Measurements from ENCODE around the gene CASQ2. TPM values are rescaled to one million over a fixed set of nuclear protein-coding genes. Genes with fewer than 3 reads are reported as not detected.

The CASQ2 gene
- total RNA-seq, 1 donor: not detected

GRCh38 chr1:115677565-115677964, 90.9 kb downstream of the CASQ2 start:
- DNase-seq (ENCODE audit: low read depth): no peak
- H3K4me3 ChIP-seq (ENCODE audit: low read depth, low read length): no peak overlapping the region
- TF ChIP-seq, protein P1, sequence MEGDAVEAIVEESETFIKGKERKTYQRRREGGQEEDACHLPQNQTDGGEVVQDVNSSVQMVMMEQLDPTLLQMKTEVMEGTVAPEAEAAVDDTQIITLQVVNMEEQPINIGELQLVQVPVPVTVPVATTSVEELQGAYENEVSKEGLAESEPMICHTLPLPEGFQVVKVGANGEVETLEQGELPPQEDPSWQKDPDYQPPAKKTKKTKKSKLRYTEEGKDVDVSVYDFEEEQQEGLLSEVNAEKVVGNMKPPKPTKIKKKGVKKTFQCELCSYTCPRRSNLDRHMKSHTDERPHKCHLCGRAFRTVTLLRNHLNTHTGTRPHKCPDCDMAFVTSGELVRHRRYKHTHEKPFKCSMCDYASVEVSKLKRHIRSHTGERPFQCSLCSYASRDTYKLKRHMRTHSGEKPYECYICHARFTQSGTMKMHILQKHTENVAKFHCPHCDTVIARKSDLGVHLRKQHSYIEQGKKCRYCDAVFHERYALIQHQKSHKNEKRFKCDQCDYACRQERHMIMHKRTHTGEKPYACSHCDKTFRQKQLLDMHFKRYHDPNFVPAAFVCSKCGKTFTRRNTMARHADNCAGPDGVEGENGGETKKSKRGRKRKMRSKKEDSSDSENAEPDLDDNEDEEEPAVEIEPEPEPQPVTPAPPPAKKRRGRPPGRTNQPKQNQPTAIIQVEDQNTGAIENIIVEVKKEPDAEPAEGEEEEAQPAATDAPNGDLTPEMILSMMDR (IDR thresholded peaks at IDR 0.05; ENCODE audit: insufficient read depth, low read depth, low read length): peak; percentile 17

- H3K4me3 ChIP-seq (ENCODE audit: low read depth, low read length): no peak overlapping the region
- TF ChIP-seq, protein P1 (IDR thresholded peaks at IDR 0.05; ENCODE audit: insufficient read depth, low read depth, low read length): no peak
- no peak for DNase-seq (ENCODE audit: low read depth)
Measured at GRCh38 chr1:115677182-115677555, 91.3 kb downstream of the CASQ2 start.

GRCh38 chr1:115676498-115677181, 91.9 kb downstream of the CASQ2 start:
- no peak overlapping the region for H3K4me3 ChIP-seq (ENCODE audit: low read depth, low read length)
- TF ChIP-seq, protein P1 (IDR thresholded peaks at IDR 0.05; ENCODE audit: insufficient read depth, low read depth, low read length): no peak
- DNase-seq (ENCODE audit: low read depth): no peak

- H3K4me3 ChIP-seq (ENCODE audit: low read depth, low read length): no peak overlapping the region
- TF ChIP-seq, protein P1 (IDR thresholded peaks at IDR 0.05; ENCODE audit: insufficient read depth, low read depth, low read length): no peak
- DNase-seq (ENCODE audit: low read depth): no peak
Measured at GRCh38 chr1:115672224-115673009, 96.1 kb downstream of the CASQ2 start.

- peak; percentile 38 for DNase-seq (ENCODE audit: low read depth)
- TF ChIP-seq, protein P1 (IDR thresholded peaks at IDR 0.05; ENCODE audit: insufficient read depth, low read depth, low read length): no peak
- no peak overlapping the region for H3K4me3 ChIP-seq (ENCODE audit: low read depth, low read length)
Measured at GRCh38 chr1:115671176-115671934, 97.2 kb downstream of the CASQ2 start.

DNA sequence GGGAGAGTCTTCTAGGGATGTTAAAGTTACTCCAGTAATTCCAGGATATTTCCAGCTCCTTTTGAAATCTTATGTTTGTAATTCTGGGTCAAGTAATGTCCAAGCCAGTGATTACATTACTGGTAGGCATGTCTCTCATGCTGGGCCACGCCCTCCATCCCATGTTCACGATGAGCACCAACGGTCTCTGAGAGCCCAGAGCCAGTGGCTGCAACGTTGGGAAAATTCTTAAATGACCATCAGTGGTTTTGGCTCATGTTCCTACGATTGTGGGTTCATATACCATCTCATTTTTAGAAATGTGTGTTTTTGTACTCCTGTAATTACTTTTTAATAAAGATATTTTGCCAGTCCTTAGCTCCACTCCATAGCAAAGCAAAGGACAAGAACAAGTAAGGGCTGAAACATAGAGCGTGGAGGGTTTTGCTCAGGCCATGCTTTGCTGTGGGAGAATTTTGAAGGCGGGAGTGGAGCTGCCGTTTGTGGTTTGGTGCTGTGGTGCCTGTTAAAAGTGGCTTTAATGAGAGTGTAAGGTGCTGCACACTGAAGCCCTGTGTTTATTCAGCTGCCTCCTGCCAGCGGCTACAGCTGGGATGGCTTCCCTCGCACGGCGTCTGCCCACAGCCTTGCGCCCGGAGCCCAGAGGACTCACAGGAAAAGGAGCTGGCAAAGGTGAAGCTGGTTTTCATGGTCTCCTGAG, 97.9 kb downstream of the CASQ2 start:
- TF ChIP-seq, protein P1 (IDR thresholded peaks at IDR 0.05; ENCODE audit: insufficient read depth, low read depth, low read length): no peak
- no peak overlapping the region for H3K4me3 ChIP-seq (ENCODE audit: low read depth, low read length)
- DNase-seq (ENCODE audit: low read depth): peak; percentile 56
